GM12892 (cell line): ENCODE results near the gene SSBP4.

Experiments used
- POLR2AphosphoS5 ChIP-seq: IDR thresholded peaks from 2 replicates; pipeline ENCODE4 v1.6.1; 2011; ENCODE audit warnings: low read depth, low read length, control low read depth
- TAF1 ChIP-seq: IDR thresholded peaks from 2 replicates; pipeline ENCODE4 v1.6.1; 2011; ENCODE audit warnings: low read depth, mild to moderate bottlenecking, control low read depth, low read length, borderline replicate concordance

DNA sequence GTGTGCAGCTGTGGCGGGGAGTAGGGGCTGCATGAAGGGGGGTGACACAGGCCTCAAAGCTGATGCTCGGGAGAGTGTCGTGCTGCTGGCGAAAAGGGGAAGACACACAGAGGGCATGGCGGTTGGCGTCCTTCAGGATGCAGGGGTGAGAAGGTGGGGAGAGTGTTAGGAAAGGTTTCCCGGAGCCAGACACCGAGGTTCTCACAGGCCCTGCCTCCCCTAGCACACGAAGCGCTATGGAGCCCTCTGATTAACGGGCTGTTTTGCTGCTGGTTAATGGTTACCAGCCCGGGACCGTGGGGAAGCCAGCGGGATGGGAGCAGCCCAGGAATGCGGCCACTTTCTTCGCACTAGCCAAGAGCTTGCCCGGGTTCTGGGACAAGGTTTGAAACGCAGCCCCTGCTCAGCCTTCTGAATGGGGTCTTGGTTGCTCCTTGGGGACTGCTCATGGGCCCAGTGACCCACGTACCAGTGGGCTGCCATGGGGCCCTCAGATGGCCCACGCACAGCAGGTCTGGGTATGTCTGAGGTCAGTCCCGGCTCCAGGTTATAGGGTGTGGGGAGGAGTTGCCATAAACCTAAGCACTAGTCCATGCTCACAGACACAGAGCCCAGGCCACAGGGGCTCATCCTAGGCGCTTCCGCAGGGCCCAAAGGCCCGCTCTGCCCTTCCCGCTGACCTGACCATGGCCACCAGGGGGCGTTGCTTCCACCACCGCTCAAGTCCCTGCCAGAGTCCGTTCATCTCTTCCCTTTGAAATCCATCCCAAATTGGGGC lies 50.1 kb downstream of the SSBP4 start:
- no peak for TF ChIP-seq TAF1
- no peak for TF ChIP-seq POLR2AphosphoS5
